A549 (cell line): ENCODE results near the gene RAB37. TPM values are rescaled to one million over a fixed set of nuclear protein-coding genes. Genes with fewer than 3 reads are reported as not detected.

Experiments used
- ATAC-seq, 2 experiments: fragments of 200-7000 bp in 1 of 2; fragments of >200 bp in 1 of 2; cut with Nextera tagmentation in 1 of 2; cut with Tn5 transposase in 1 of 2; 3 replicates each; pipeline versions ENCODE4 v1.8.0 to v1.9.1; 2018 to 2020; ENCODE audit warnings: mild to moderate bottlenecking in 1 of 2, moderate library complexity in 1 of 2
- CTCF ChIA-PET: fragments of 300-600 bp; sonication (Branson Sonifier 250); formaldehyde crosslinking; extraction: SDS; loops from one replicate; lab custom pipeline; 2021; ENCODE audit warnings: antibody characterized with exemption, inconsistent platforms; lab: Yijun Ruan, JAX
- POLR2A ChIA-PET: fragments of 350-600 bp; formaldehyde crosslinking; extraction: SDS; loops from one replicate; lab custom pipeline; 2021; ENCODE audit warnings: antibody characterized with exemption, inconsistent platforms; lab: Yijun Ruan, JAX
- DNase-seq, 2 experiments: peaks; one replicate each; pipeline versions ENCODE4 v3.0.0 to v3.0.0-alpha.2; 2011 to 2016; ENCODE audit warnings: low read depth in 1 of 2, low spot score in 1 of 2
- FAIRE-seq: peaks from 2 replicates; lab custom pipeline; 2011; peaks lifted over from hg19 to GRCh38; lab: Jason Lieb, UNC
- H3K27ac ChIP-seq, 2 experiments: fragments of >200 bp; sonication (Bioruptor Twin); formaldehyde crosslinking; 3 replicates each; pipeline ENCODE4 v1.5.1; 2016 to 2017
- H3K4me1 ChIP-seq: fragments of >200 bp; sonication (Bioruptor Twin); formaldehyde crosslinking; 3 replicates; pipeline ENCODE4 v1.6.1; 2016
- H3K4me2 ChIP-seq: fragments of >200 bp; sonication (Bioruptor Twin); formaldehyde crosslinking; 3 replicates; pipeline ENCODE4 v1.6.1; 2016
- H3K4me3 ChIP-seq: fragments of >200 bp; sonication (Bioruptor Twin); formaldehyde crosslinking; 3 replicates; pipeline ENCODE4 v1.5.1; 2016
- H3K9me3 ChIP-seq: fragments of >200 bp; sonication (Bioruptor Twin); formaldehyde crosslinking; 3 replicates; pipeline ENCODE4 v1.6.1; 2016
- BCL3 ChIP-seq: fragments of >200 bp; sonication (Bioruptor Twin); formaldehyde crosslinking; IDR thresholded peaks from 3 replicates; pipeline ENCODE4 v1.6.1; 2016
- CEBPB ChIP-seq, 2 experiments: fragments of >200 bp in 1 of 2; sonication (Bioruptor Twin) in 1 of 2; formaldehyde crosslinking in 1 of 2; IDR thresholded peaks; 2 replicates each; pipeline ENCODE4 v1.6.1; 2012 to 2016
- CHD2 ChIP-seq: fragments of 150-350 bp; IDR thresholded peaks from 2 replicates; pipeline ENCODE4 v1.6.1; 2014; ENCODE audit warnings: low read length; ENCODE audit not compliant: partially characterized antibody
- CTCF ChIP-seq: fragments of >200 bp; sonication (Bioruptor Twin); formaldehyde crosslinking; IDR thresholded peaks from 3 replicates; pipeline ENCODE4 v1.5.1; 2016
- EHMT2 ChIP-seq: fragments of 200-600 bp; sonication (generic); IDR thresholded peaks from 2 replicates; pipeline ENCODE4 v1.6.1; 2016; ENCODE audit warnings: antibody characterized with exemption, low read depth, mild to moderate bottlenecking, moderate library complexity
- ESRRA ChIP-seq: fragments of 150-350 bp; IDR thresholded peaks from 2 replicates; pipeline ENCODE4 v1.6.1; 2014; ENCODE audit warnings: mild to moderate bottlenecking, low read length, borderline replicate concordance
- FOSL2 ChIP-seq, 2 experiments: fragments of 450-650 bp in 1 of 2; fragments of >200 bp in 1 of 2; sonication (Bioruptor Twin) in 1 of 2; formaldehyde crosslinking; IDR thresholded peaks; 2 replicates each; pipeline versions ENCODE4 v1.5.0 to v1.6.1; 2016 to 2020; ENCODE audit warnings: mild to moderate bottlenecking in 1 of 2, moderate library complexity in 1 of 2
- GATA3 ChIP-seq: IDR thresholded peaks from 2 replicates; pipeline ENCODE4 v1.6.1; 2012; ENCODE audit warnings: borderline replicate concordance
- HDAC2 ChIP-seq: fragments of 200-600 bp; sonication (generic); IDR thresholded peaks from 2 replicates; pipeline ENCODE4 v1.6.1; 2016
- HOXB5 ChIP-seq: fragments of 250-450 bp; sonication (Bioruptor Pico); IDR thresholded peaks from 2 replicates; pipeline ENCODE4 v1.5.0; 2020; ENCODE audit warnings: mild to moderate bottlenecking, moderate library complexity
- KDM1A ChIP-seq: fragments of 200-600 bp; sonication (generic); IDR thresholded peaks from 2 replicates; pipeline ENCODE4 v1.6.1; 2016; ENCODE audit warnings: low read depth, mild to moderate bottlenecking
- PHF8 ChIP-seq: fragments of 200-600 bp; sonication (generic); IDR thresholded peaks from 2 replicates; pipeline ENCODE4 v1.6.1; 2016; ENCODE audit warnings: low read depth, mild to moderate bottlenecking, antibody characterized with exemption, moderate library complexity, borderline replicate concordance
- RAD21 ChIP-seq, 2 experiments: fragments of >200 bp in 1 of 2; sonication (Bioruptor Twin) in 1 of 2; formaldehyde crosslinking in 1 of 2; IDR thresholded peaks in 1 of 2; conservative IDR thresholded peaks in 1 of 2; 2 replicates in 1 of 2; 3 replicates in 1 of 2; pipeline ENCODE4 v1.6.1; 2012 to 2018; ENCODE audit warnings: inconsistent platforms in 1 of 2
- RARB ChIP-seq: fragments of 250-450 bp; sonication (Bioruptor Pico); IDR thresholded peaks from 2 replicates; pipeline ENCODE4 v1.8.0; 2021; ENCODE audit warnings: mild to moderate bottlenecking, moderate library complexity
- SMC3 ChIP-seq: fragments of >200 bp; sonication (Bioruptor Twin); formaldehyde crosslinking; IDR thresholded peaks from 3 replicates; pipeline ENCODE4 v1.6.1; 2018; ENCODE audit warnings: inconsistent platforms
- WGBS: methylation state at CpG from one replicate; pipeline ENCODE4 v1.1.6; 2017; ENCODE audit errors: missing lambda C conversion rate; 5-methylcytosine and 5-hydroxymethylcytosine counted together
- polyA plus RNA-seq, 4 experiments: library from polyadenylated mRNA; depleted of rRNA in 3 of 4; stranded (reverse); fragments of >200 nt; fragmentation: RNase III in 1 of 4; extraction: RNeasy Plus Mini Kit Qiagen cat#74134 plus additional on column Dnase treatment in 1 of 4; gene quantifications; 2 replicates in 3 of 4; 3 replicates in 1 of 4; pipeline ENCODE4 v1.2.3, GENCODE V29; 2011 to 2017

RAB37 gene
- polyA plus RNA-seq, 2 of the 4 experiments (the other 2 are of a cell fraction), result 2.4 to 15.8 TPM

- H3K4me1 ChIP-seq, result peaks cover 25% of the 10 kb centered on the region
- ATAC-seq (no peak), FAIRE-seq (no peak), DNase-seq (no peak)
- no peak overlapping the region for H3K27ac ChIP-seq
- H3K4me2 ChIP-seq, result no peak overlapping the region
- WGBS, result 51% methylated on average over 5 of the region's 5 CpGs
- no peak overlapping the region for H3K4me3 ChIP-seq
- CTCF ChIA-PET, result interaction anchor here (0.8 to 53.6 kb wide), 8 partner anchors 4 to 121 kb away, joined by 3 to 1302 read pairs (median 190); partner anchors contain the start of genes FDXR, GRIN2C, NAT9 and NHERF1
- POLR2A ChIA-PET, result no interaction called here
- H3K9me3 ChIP-seq, result no peaks in the 10 kb centered on the region
- no peak for TF ChIP-seq FOSL2 (IDR thresholded peaks at IDR 0.05)
- peak; percentile 79 for TF ChIP-seq FOSL2 (CRISPR knock-in tag; IDR thresholded peaks at IDR 0.05)
- no peak for TF ChIP-seq CEBPB (IDR thresholded peaks at IDR 0.05)
Observed at GRCh38 chr17:74778960-74779359, 41.9 kb downstream of the RAB37 start.

GRCh38 chr17:74779501-74779900 lies 42.4 kb downstream of the RAB37 start:
- no peak for FAIRE-seq
- Histone ChIP-seq H3K4me3 (no peak overlapping the region), H3K4me1 (peaks cover 20% of the 10 kb centered on the region), H3K27ac (no peak overlapping the region), H3K4me2 (no peak overlapping the region), H3K9me3 (no peaks in the 10 kb centered on the region)
- CTCF ChIA-PET, result interaction anchor here (0.6 to 53.6 kb wide), 10 partner anchors 5 to 213 kb away, joined by 3 to 1302 read pairs (median 18); partner anchors contain the start of genes FDXR, GRIN2C, NAT9 and NHERF1
- ATAC-seq, result no peak
- WGBS, result 82% methylated on average over 8 of the region's 8 CpGs
- TF ChIP-seq HOXB5 (CRISPR knock-in tag) (no peak), KDM1A (no peak), SMC3 (no peak), CHD2 (no peak), PHF8 (no peak), GATA3 (no peak), HDAC2 (no peak), BCL3 (no peak), RAD21 (conservative IDR thresholded peaks at IDR 0.05 in 1 of 2, IDR thresholded peaks at IDR 0.05 in 1 of 2) (no peak)
- POLR2A ChIA-PET, result no interaction called here
- DNase-seq, result no peak

GRCh38 chr17:74779948-74780400 lies 42.9 kb downstream of the RAB37 start:
- TF ChIP-seq ESRRA (no peak), RARB (CRISPR knock-in tag) (no peak), GATA3 (no peak)
- no peak overlapping the region for H3K27ac ChIP-seq
- POLR2A ChIA-PET, result no interaction called here
- 79% methylated on average over 11 of the region's 11 CpGs for WGBS
- H3K4me1 ChIP-seq, result peaks cover 15% of the 10 kb centered on the region
- CTCF ChIA-PET, result interaction anchor here (0.6 to 53.6 kb wide), 9 partner anchors 5 to 214 kb away, joined by 3 to 1302 read pairs (median 32); partner anchors contain the start of genes FDXR, GRIN2C, NAT9 and NHERF1
- FAIRE-seq (no peak), ATAC-seq (no peak), DNase-seq (no peak)
- H3K4me3 ChIP-seq, result no peak overlapping the region
- no peak overlapping the region for H3K4me2 ChIP-seq
- no peaks in the 10 kb centered on the region for H3K9me3 ChIP-seq

GRCh38 chr17:74780443-74781238 lies 43.6 kb downstream of the RAB37 start:
- CTCF ChIA-PET, result interaction anchor here (1.0 to 53.6 kb wide), 10 partner anchors 6 to 214 kb away, joined by 3 to 1302 read pairs (median 21); partner anchors contain the start of genes FDXR, GRIN2C, NAT9 and NHERF1
- ATAC-seq (peak; percentile 76 to 81), DNase-seq (peak; percentile 76 to 88)

More at GRCh38 chr17:74780443-74781238, 43.6 kb downstream of the RAB37 start:
- no peak for FAIRE-seq
- Histone ChIP-seq H3K4me3 (no peak overlapping the region), H3K4me2 (no peak overlapping the region), H3K4me1 (peaks cover 10% of the 10 kb centered on the region; the same call in 2 of the 3 replicates), H3K9me3 (no peaks in the 10 kb centered on the region), H3K27ac (no peak overlapping the region)
- POLR2A ChIA-PET, result no interaction called here
- 43% methylated on average over 7 of the region's 7 CpGs for WGBS
- no peak for TF ChIP-seq EHMT2
- peak; percentile 55 to 69 for TF ChIP-seq RAD21 (conservative IDR thresholded peaks at IDR 0.05 in 1 of 2, IDR thresholded peaks at IDR 0.05 in 1 of 2)
- TF ChIP-seq SMC3, result peak; percentile 58
- peak; percentile 71 for TF ChIP-seq CTCF
